ENCODE measurements around the gene SLC25A23. TPM values are rescaled to one million over a fixed set of nuclear protein-coding genes. Genes with fewer than 3 reads are reported as not detected.

The SLC25A23 gene
- total and polyA plus RNA-seq, 7 donors = 15.0 to 91.8 (median 49.4) TPM

- Histone ChIP-seq H3K4me3 (peak overlapping the region; percentile 86), H3K4me1 (peaks cover 9% of the 10 kb centered on the region), H3K36me3 (ENCODE audit: insufficient read depth in 1 of 2, low read depth in 1 of 2) (peaks cover 0 to 16% of the 10 kb centered on the region in 2 donors), H3K27me3 (ENCODE audit: insufficient read depth in 3 of 3, low read length in 2 of 3) (peaks cover 0 to 27% (median 9%) of the 10 kb centered on the region in 3 donors), H3K27ac (peak overlapping the region; percentile 72), H3K9me3 (no peaks in the 10 kb centered on the region)
- DNase-seq (peak; percentile 99), ATAC-seq (peak; percentile 96 to 97 (median 96))
- intact Hi-C loops (cut with DNase I) = no loop called here
- TF ChIP-seq CTCF (IDR thresholded peaks at IDR 0.05) = peak; percentile 50
- WGBS, 3 donors = 0 to 1% (median 0%) methylated on average over 57 of the region's 57 CpGs
Measured at GRCh38 chr19:6460099-6460884, 700 bp upstream of the SLC25A23 start.

- peak overlapping the region; percentile 86 for H3K4me3 ChIP-seq
- no peak for ATAC-seq
- peaks cover 5% of the 10 kb centered on the region for H3K9me3 ChIP-seq
- 32 to 41% (median 35%) methylated on average over 16 of the region's 16 CpGs for WGBS, 3 donors
- peaks cover 9% of the 10 kb centered on the region for H3K4me1 ChIP-seq
- intact Hi-C loops (cut with DNase I) = no loop called here
- no peak for TF ChIP-seq CTCF (IDR thresholded peaks at IDR 0.05)
- no peak for DNase-seq
- peaks cover 0 to 12% (median 1%) of the 10 kb centered on the region in 3 donors for H3K27me3 ChIP-seq (ENCODE audit: insufficient read depth in 3 of 3, low read length in 2 of 3)
- no peak overlapping the region for H3K27ac ChIP-seq
- peaks cover 0 to 31% of the 10 kb centered on the region in 2 donors for H3K36me3 ChIP-seq (ENCODE audit: insufficient read depth in 1 of 2, low read depth in 1 of 2)
Measured at GRCh38 chr19:6458695-6459261, 814 bp downstream of the SLC25A23 start.

- peak overlapping the region; percentile 86 for H3K4me3 ChIP-seq
- 58 to 82% (median 81%) methylated on average over 17 of the region's 17 CpGs for WGBS, 3 donors
- intact Hi-C loops (cut with DNase I) = no loop called here
Measured at GRCh38 chr19:6457958-6458694, 1.5 kb downstream of the SLC25A23 start.

GRCh38 chr19:6455924-6456323 is 3.7 kb downstream of the SLC25A23 start:
- H3K4me1 ChIP-seq = peaks cover 9% of the 10 kb centered on the region
- no peaks in the 10 kb centered on the region for H3K27me3 ChIP-seq (ENCODE audit: insufficient read depth in 3 of 3, low read length in 2 of 3)
- no peak overlapping the region for H3K27ac ChIP-seq
- H3K4me3 ChIP-seq = no peak overlapping the region
- DNase-seq (no peak), ATAC-seq (no peak)
- H3K9me3 ChIP-seq = peaks cover 7% of the 10 kb centered on the region
- 87 to 97% (median 94%) methylated on average over 14 to 15 of the region's 15 CpGs for WGBS, 3 donors
- no peak for TF ChIP-seq CTCF (IDR thresholded peaks at IDR 0.05)
- H3K36me3 ChIP-seq (ENCODE audit: insufficient read depth in 1 of 2, low read depth in 1 of 2) = peaks cover 0 to 59% of the 10 kb centered on the region in 2 donors
- intact Hi-C loops (cut with DNase I) = no loop called here

More at GRCh38 chr19:6457958-6458694, 1.5 kb downstream of the SLC25A23 start:
- peaks cover 7% of the 10 kb centered on the region for H3K9me3 ChIP-seq
- ATAC-seq (no peak), DNase-seq (no peak)
- H3K27me3 ChIP-seq (ENCODE audit: insufficient read depth in 3 of 3, low read length in 2 of 3) = peaks cover 0 to 5% (median 0%) of the 10 kb centered on the region in 3 donors
- no peak for TF ChIP-seq CTCF (IDR thresholded peaks at IDR 0.05)
- H3K36me3 ChIP-seq (ENCODE audit: insufficient read depth in 1 of 2, low read depth in 1 of 2) = peaks cover 0 to 37% of the 10 kb centered on the region in 2 donors
- peaks cover 9% of the 10 kb centered on the region for H3K4me1 ChIP-seq
- H3K27ac ChIP-seq = no peak overlapping the region

Data from psoas muscle (tissue), 8 donors.